Measurements from ENCODE around the gene SMCO2.

- no peak for TF ChIP-seq GATA3 (IDR thresholded peaks at IDR 0.05; ENCODE audit: low read depth, low read length)
- no peak for TF ChIP-seq GATA2 (IDR thresholded peaks at IDR 0.05; ENCODE audit: low read depth, low read length)
Measured at GRCh38 chr12:27469176-27469736, 22.7 kb downstream of the SMCO2 start.
